Pancreas (tissue), 10 donors: ENCODE measurements around the gene PEMT. TPM values are rescaled to one million over a fixed set of nuclear protein-coding genes. Genes with fewer than 3 reads are reported as not detected.

Experiments used
- ATAC-seq, 4 donors: fragments of 200-7000 bp; cut with Tn5 transposase; one replicate each; pipeline versions ENCODE4 v1.8.0 to v1.9.1; 2020; ENCODE audit warnings: mild to moderate bottlenecking in 4 of 4, moderate library complexity in 4 of 4
- DNase-seq, 6 donors: peaks; one replicate each; pipeline ENCODE4 v3.0.0-alpha.2; 2020
- FAIRE-seq: peaks from 2 replicates; lab custom pipeline; 2012; peaks lifted over from hg19 to GRCh38; lab: Jason Lieb, UNC
- H3K27ac ChIP-seq, 4 donors: fragments of 200-600 bp; sonication (generic); 1 replicate in 3 of 4; 2 replicates in 1 of 4; pipeline versions ENCODE4 v1.5.0 to v1.8.0; 2020
- H3K27me3 ChIP-seq, 4 donors: fragments of 200-600 bp; one replicate each; pipeline ENCODE4 v1.8.0; 2021
- H3K36me3 ChIP-seq, 3 donors: fragments of 200-600 bp; sonication (generic) in 1 of 3; one replicate each; pipeline versions ENCODE4 v1.5.0 to v1.8.0; 2020 to 2021
- H3K4me1 ChIP-seq, 3 donors: fragments of 200-600 bp; one replicate each; pipeline ENCODE4 v1.8.0; 2021
- H3K4me3 ChIP-seq, 4 donors: fragments of 200-600 bp; sonication (generic) in 2 of 4; one replicate each; pipeline versions ENCODE4 v1.5.0 to v1.8.0; 2020 to 2021
- H3K9me3 ChIP-seq, 4 donors: fragments of 200-600 bp; one replicate each; pipeline ENCODE4 v1.8.0; 2021
- CTCF ChIP-seq, 4 donors: fragments of 200-600 bp; sonication (generic) in 3 of 4; IDR thresholded peaks; one replicate each; pipeline versions ENCODE4 v1.5.0 to v1.8.0; 2021; ENCODE audit warnings: antibody characterized with exemption in 4 of 4
- WGBS, 2 donors: extraction: QIAGEN DNeasy Blood & Tissue Kit; methylation state at CpG; one replicate each; pipeline ENCODE4 v1.1.7; 2013; 5-methylcytosine and 5-hydroxymethylcytosine counted together
- intact Hi-C, 3 donors: fragments of 100-400 bp; cut with DNase I; formaldehyde crosslinking; loops; one replicate each; pipeline versions ENCODE4 v1.11.1 to v1.14.2; 2022
- polyA plus RNA-seq, 2 donors: library from polyadenylated mRNA; stranded (reverse); fragments of 200-250 nt; gene quantifications; one replicate each; pipeline ENCODE4 v1.2.3, GENCODE V29; 2013
- total RNA-seq, 6 donors: library from RNA; stranded (reverse); fragmentation: NEBNext Ultra II Directional in 4 of 6; extraction: Animal tissue kit (Norgen Biotek cat#: 25700) in 4 of 6; gene quantifications; one replicate each; pipeline versions ENCODE4 v1.2.1 to v1.2.4, GENCODE V29; 2021 to 2023
- donor health status: healthy with polysubstance abuse.
- donor health status: DM: no; HTN: no; CAD: no; lungs with moderate emphysema.
- donor health status: DM: no; HTN: no; CAD: no.
- donor health status: control.
- donor health status: control.
- donor health status: Bipolar disorder and iron deficiency.
- donor health status: DM: yes; HTN: yes; CAD: no.
- donor health status: DM: no; HTN: no; CAD: no.
- donor health status: DM: no; HTN: no; CAD: no.
- donor health status: DM: yes; HTN: yes; CAD: no.

PEMT gene
- total and polyA plus RNA-seq, 8 donors, result 14.8 to 109 (median 24.6) TPM

- Histone ChIP-seq H3K4me1 (no peaks in the 10 kb centered on the region), H3K27me3 (no peaks in the 10 kb centered on the region), H3K27ac (no peak overlapping the region), H3K9me3 (no peaks in the 10 kb centered on the region), H3K4me3 (no peak overlapping the region), H3K36me3 (no peaks in the 10 kb centered on the region)
- intact Hi-C loops, result loop anchor here in 1 of 3 donors (10.0 kb wide), 1 partner anchor 225 kb away; no protein-coding TSS in a partner anchor
- peak in 1 of 4 donors; percentile 12 for ATAC-seq
- WGBS, 2 donors, result 81 to 82% methylated on average over 8 of the region's 8 CpGs
- no peak for FAIRE-seq
- DNase-seq, result no peak
- no peak for TF ChIP-seq CTCF (IDR thresholded peaks at IDR 0.05)
Observed at GRCh38 chr17:17579691-17580090, 11.8 kb downstream of the PEMT start.

- no peak overlapping the region for H3K4me3 ChIP-seq
- ATAC-seq (no peak), DNase-seq (no peak), FAIRE-seq (no peak)
- no peak for TF ChIP-seq CTCF (IDR thresholded peaks at IDR 0.05)
- no peaks in the 10 kb centered on the region for H3K27me3 ChIP-seq
- intact Hi-C loops, result loop anchor here in 1 of 3 donors (10.0 kb wide), 1 partner anchor 223 kb away; no protein-coding TSS in a partner anchor
- H3K27ac ChIP-seq, result no peak overlapping the region
- H3K4me1 ChIP-seq, result no peaks in the 10 kb centered on the region
- H3K36me3 ChIP-seq, result no peaks in the 10 kb centered on the region
- WGBS, 2 donors, result 87 to 92% methylated on average over 17 of the region's 17 CpGs
- H3K9me3 ChIP-seq, result no peaks in the 10 kb centered on the region
Observed at GRCh38 chr17:17577373-17577772, 14.1 kb downstream of the PEMT start.

- WGBS, 2 donors, result 89 to 92% methylated on average over 13 of the region's 13 CpGs
- no peak for ATAC-seq
- DNase-seq, result no peak
- FAIRE-seq, result no peak
- H3K27ac ChIP-seq, result no peak overlapping the region
- no peaks in the 10 kb centered on the region for H3K36me3 ChIP-seq
- H3K4me1 ChIP-seq, result no peaks in the 10 kb centered on the region
- no peaks in the 10 kb centered on the region for H3K27me3 ChIP-seq
- intact Hi-C loops, result loop anchor here in 1 of 3 donors (10.0 kb wide), 1 partner anchor 222 kb away; no protein-coding TSS in a partner anchor
- H3K4me3 ChIP-seq, result no peak overlapping the region
- TF ChIP-seq CTCF (IDR thresholded peaks at IDR 0.05), result no peak
- H3K9me3 ChIP-seq, result no peaks in the 10 kb centered on the region
Observed at GRCh38 chr17:17576772-17577234, 14.7 kb downstream of the PEMT start.

GRCh38 chr17:17575360-17576251 is 15.9 kb downstream of the PEMT start:
- no peaks in the 10 kb centered on the region for H3K27me3 ChIP-seq
- no peak for ATAC-seq
- FAIRE-seq, result no peak
- no peak for DNase-seq
- H3K36me3 ChIP-seq, result no peaks in the 10 kb centered on the region
- H3K27ac ChIP-seq, result no peak overlapping the region
- peaks cover 0 to 6% (median 3%) of the 10 kb centered on the region in 3 donors for H3K4me1 ChIP-seq
- TF ChIP-seq CTCF (IDR thresholded peaks at IDR 0.05), result no peak
- 80 to 82% methylated on average over 16 of the region's 16 CpGs for whole genome bisulfite sequencing, 2 donors
- intact Hi-C loops, result loop anchor here in 1 of 3 donors (10.0 kb wide), 1 partner anchor 221 kb away; no protein-coding TSS in a partner anchor
- H3K9me3 ChIP-seq, result no peaks in the 10 kb centered on the region
- no peak overlapping the region for H3K4me3 ChIP-seq
